NCI-H2107 (cell line): Measurements from ENCODE around the gene ZNF865.

Experiments used
- DNase-seq: peaks from one replicate; lab custom pipeline; 2025; lab: John Stamatoyannopoulos, UW

ZNF865 gene

GRCh38 chr19:55658846-55659459 is 53.5 kb downstream of the ZNF865 start:
- DNase-seq, result no peak

- DNase-seq, result no peak
These were observed 54.4 kb downstream of the ZNF865 start for GRCh38 chr19:55659822-55660221.

- DNase-seq, result no peak
These were observed 55.0 kb downstream of the ZNF865 start for GRCh38 chr19:55660404-55660803.

GRCh38 chr19:55660991-55661390 is 55.5 kb downstream of the ZNF865 start:
- no peak for DNase-seq

- no peak for DNase-seq
These were observed 56.4 kb downstream of the ZNF865 start for GRCh38 chr19:55661826-55662225.

GRCh38 chr19:55663846-55664536 is 58.5 kb downstream of the ZNF865 start:
- no peak for DNase-seq

GRCh38 chr19:55666343-55667005 is 61.0 kb downstream of the ZNF865 start:
- no peak for DNase-seq
